Mesodermal cell (in vitro differentiated cells): ENCODE results near the gene PKM.

ENCODE experiments used
- H3K27ac ChIP-seq: 2 replicates; pipeline ENCODE4 v1.7.0; 2013; ENCODE audit warnings: mild to moderate bottlenecking, low read depth, low read length, moderate library complexity; ENCODE audit not compliant: severe bottlenecking
- H3K36me3 ChIP-seq: 2 replicates; pipeline ENCODE4 v1.7.1; 2013; ENCODE audit warnings: mild to moderate bottlenecking, low read length, moderate library complexity; ENCODE audit not compliant: control insufficient read depth, insufficient read depth
- H3K4me1 ChIP-seq: one replicate; pipeline ENCODE4 v1.7.1; 2013; ENCODE audit warnings: mild to moderate bottlenecking, low read length; ENCODE audit not compliant: insufficient read depth, control insufficient read depth, poor library complexity, severe bottlenecking
- H3K4me3 ChIP-seq: 2 replicates; pipeline ENCODE4 v1.7.0; 2013; ENCODE audit warnings: low read length, control low read depth, mild to moderate bottlenecking; ENCODE audit not compliant: insufficient read depth, poor library complexity, severe bottlenecking; ENCODE audit errors: extremely low read depth
- H3K9me3 ChIP-seq: 2 replicates; pipeline ENCODE4 v1.7.1; 2013; ENCODE audit warnings: mild to moderate bottlenecking, low read length, moderate library complexity; ENCODE audit not compliant: control insufficient read depth
- WGBS, 2 experiments: methylation state at CpG; one replicate each; pipeline ENCODE4 v1.1.5; 2013; ENCODE audit warnings: missing lambda C conversion rate in 2 of 2; ENCODE audit not compliant: insufficient coverage in 2 of 2; 5-methylcytosine and 5-hydroxymethylcytosine counted together

The PKM gene

GRCh38 chr15:72192416-72192815 lies 38.6 kb downstream of the PKM start:
- Histone ChIP-seq H3K4me1 (no peaks in the 10 kb centered on the region), H3K36me3 (no peaks in the 10 kb centered on the region), H3K27ac (no peak overlapping the region), H3K9me3 (no peaks in the 10 kb centered on the region), H3K4me3 (no peak overlapping the region)
- WGBS, 2 experiments = no CpG with 5 or more reads among the region's 3 CpGs

- peaks cover 4% of the 10 kb centered on the region for H3K4me1 ChIP-seq
- no peaks in the 10 kb centered on the region for H3K9me3 ChIP-seq
- WGBS, 2 experiments = 83 to 90% methylated on average over 2 of the region's 2 CpGs
- no peak overlapping the region for H3K27ac ChIP-seq
- no peak overlapping the region for H3K4me3 ChIP-seq
- H3K36me3 ChIP-seq = no peaks in the 10 kb centered on the region
Measured at GRCh38 chr15:72189250-72189902, 41.6 kb downstream of the PKM start.

GRCh38 chr15:72184165-72184811 lies 46.7 kb downstream of the PKM start:
- peak overlapping the region; percentile 41 for H3K27ac ChIP-seq
- peaks cover 22% of the 10 kb centered on the region for H3K4me1 ChIP-seq
- 26 to 38% methylated on average over 27 to 32 of the region's 34 CpGs for WGBS, 2 experiments
- H3K4me3 ChIP-seq = peak overlapping the region; percentile 23
- H3K9me3 ChIP-seq = no peaks in the 10 kb centered on the region
- no peaks in the 10 kb centered on the region for H3K36me3 ChIP-seq

- Histone ChIP-seq H3K36me3 (no peaks in the 10 kb centered on the region), H3K4me3 (peak overlapping the region; percentile 23), H3K9me3 (no peaks in the 10 kb centered on the region), H3K4me1 (peaks cover 22% of the 10 kb centered on the region), H3K27ac (peak overlapping the region; percentile 41)
- 76 to 81% methylated on average over 7 of the region's 12 CpGs for WGBS, 2 experiments
Measured at GRCh38 chr15:72183781-72184164, 47.2 kb downstream of the PKM start.

- 100% methylated on average over 2 to 3 of the region's 3 CpGs for WGBS, 2 experiments
- H3K27ac ChIP-seq = no peak overlapping the region
- no peaks in the 10 kb centered on the region for H3K9me3 ChIP-seq
- H3K36me3 ChIP-seq = no peaks in the 10 kb centered on the region
- peaks cover 22% of the 10 kb centered on the region for H3K4me1 ChIP-seq
- H3K4me3 ChIP-seq = no peak overlapping the region
Measured at GRCh38 chr15:72182673-72183072, 48.3 kb downstream of the PKM start.

- Histone ChIP-seq H3K4me1 (peaks cover 22% of the 10 kb centered on the region), H3K4me3 (no peak overlapping the region), H3K9me3 (no peaks in the 10 kb centered on the region), H3K27ac (no peak overlapping the region), H3K36me3 (no peaks in the 10 kb centered on the region)
- WGBS, 2 experiments = 100% methylated on average over 1 of the region's 3 CpGs; no CpG with 5 or more reads in 1 of the 2 experiments
Measured at GRCh38 chr15:72182244-72182643, 48.7 kb downstream of the PKM start.

- Histone ChIP-seq H3K9me3 (no peaks in the 10 kb centered on the region), H3K4me3 (no peak overlapping the region), H3K4me1 (peaks cover 22% of the 10 kb centered on the region), H3K27ac (peak overlapping the region; percentile 78), H3K36me3 (no peaks in the 10 kb centered on the region)
- 95 to 96% methylated on average over 5 of the region's 5 CpGs for WGBS, 2 experiments
Measured at GRCh38 chr15:72180761-72181324, 50.1 kb downstream of the PKM start.

GRCh38 chr15:72179950-72180581 lies 50.9 kb downstream of the PKM start:
- no peak overlapping the region for H3K4me3 ChIP-seq
- H3K36me3 ChIP-seq = no peaks in the 10 kb centered on the region
- 81 to 87% methylated on average over 14 to 16 of the region's 16 CpGs for WGBS, 2 experiments
- H3K27ac ChIP-seq = peak overlapping the region; percentile 78
- peaks cover 22% of the 10 kb centered on the region for H3K4me1 ChIP-seq
- H3K9me3 ChIP-seq = no peaks in the 10 kb centered on the region

- no peaks in the 10 kb centered on the region for H3K36me3 ChIP-seq
- WGBS, 2 experiments = 88 to 93% methylated on average over 8 to 10 of the region's 13 CpGs
- H3K4me3 ChIP-seq = no peak overlapping the region
- H3K27ac ChIP-seq = no peak overlapping the region
- H3K4me1 ChIP-seq = peaks cover 18% of the 10 kb centered on the region
- no peaks in the 10 kb centered on the region for H3K9me3 ChIP-seq
Measured at GRCh38 chr15:72178976-72179585, 51.9 kb downstream of the PKM start.

- Histone ChIP-seq H3K9me3 (no peaks in the 10 kb centered on the region), H3K27ac (no peak overlapping the region), H3K4me1 (peaks cover 10% of the 10 kb centered on the region), H3K36me3 (no peaks in the 10 kb centered on the region), H3K4me3 (no peak overlapping the region)
- WGBS, 2 experiments = 62 to 75% methylated on average over 2 of the region's 3 CpGs
Measured at GRCh38 chr15:72176743-72177142, 54.2 kb downstream of the PKM start.
